Measurements from ENCODE around the gene ZNF423.

ZNF423 gene

GRCh38 chr16:49716339-49716934, 139.5 kb downstream of the ZNF423 start:
- no peak for DNase-seq

DNA sequence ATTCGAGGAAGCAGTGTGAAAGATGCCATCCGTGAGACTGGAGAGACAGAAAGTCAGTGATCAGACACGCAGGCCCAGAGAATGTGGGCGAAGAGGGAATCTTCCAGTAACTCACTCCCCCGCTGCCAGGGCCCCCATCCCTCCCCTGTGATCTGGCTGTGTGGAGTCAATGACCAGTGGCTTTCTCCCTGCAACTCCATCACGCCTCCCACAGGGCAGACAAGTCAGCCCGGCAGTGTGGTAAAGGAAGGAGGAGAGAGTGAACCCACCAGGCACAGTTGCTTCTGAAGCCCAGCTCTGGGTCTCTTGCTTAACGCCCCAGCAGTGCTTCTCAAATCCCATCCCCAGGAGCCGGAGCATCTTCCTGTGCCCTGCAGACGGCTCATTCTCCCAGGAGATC, 142.1 kb downstream of the ZNF423 start:
- DNase-seq = no peak

DNA sequence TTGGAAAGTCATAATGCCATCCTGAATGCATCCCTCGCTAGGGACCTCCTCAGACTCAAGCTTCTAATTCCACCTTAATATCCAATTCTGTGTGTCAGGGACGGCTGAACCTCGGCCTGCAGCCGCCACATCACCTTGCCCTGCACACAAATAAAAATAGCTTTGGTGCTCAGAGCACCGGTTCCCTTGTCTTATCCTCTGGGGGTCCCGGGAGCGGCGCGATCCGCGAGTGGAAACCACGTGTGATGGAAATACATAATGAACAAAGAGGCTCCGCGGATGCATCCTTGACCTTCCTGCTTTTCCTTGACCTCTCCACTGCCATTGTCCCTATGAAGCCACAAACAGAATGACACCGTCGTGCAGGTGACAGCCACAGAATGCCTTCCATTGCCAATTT, 143.4 kb downstream of the ZNF423 start:
- no peak for DNase-seq

- no peak for DNase-seq
Measured at GRCh38 chr16:49712106-49712505, 143.8 kb downstream of the ZNF423 start.

GRCh38 chr16:49709057-49709456, 146.9 kb downstream of the ZNF423 start:
- DNase-seq = no peak

DNA sequence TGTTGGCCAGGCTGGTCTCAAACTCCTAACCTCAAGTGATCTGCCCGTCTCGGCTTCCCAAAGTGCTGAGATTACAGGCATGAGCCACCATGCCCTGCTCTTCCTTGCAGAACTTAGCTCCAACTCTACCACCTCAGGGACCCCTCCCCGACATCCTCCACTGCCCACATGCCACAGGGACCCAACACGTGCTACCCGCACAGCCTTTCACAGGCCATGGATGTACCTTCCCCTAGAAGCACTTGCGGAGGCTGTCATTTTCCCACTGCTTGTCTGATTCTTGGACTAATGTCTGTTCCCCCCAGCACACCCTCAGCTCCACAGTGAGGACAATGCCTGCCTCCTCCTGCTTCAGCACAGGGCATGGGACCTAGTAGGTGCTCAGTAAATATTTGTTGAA, 147.4 kb downstream of the ZNF423 start:
- DNase-seq = no peak

GRCh38 chr16:49706620-49707355, 149.1 kb downstream of the ZNF423 start:
- no peak for DNase-seq

- DNase-seq = no peak
Measured at GRCh38 chr16:49704586-49705155, 151.2 kb downstream of the ZNF423 start.

- no peak for DNase-seq
Measured at GRCh38 chr16:49703483-49703882, 152.4 kb downstream of the ZNF423 start.

DNA sequence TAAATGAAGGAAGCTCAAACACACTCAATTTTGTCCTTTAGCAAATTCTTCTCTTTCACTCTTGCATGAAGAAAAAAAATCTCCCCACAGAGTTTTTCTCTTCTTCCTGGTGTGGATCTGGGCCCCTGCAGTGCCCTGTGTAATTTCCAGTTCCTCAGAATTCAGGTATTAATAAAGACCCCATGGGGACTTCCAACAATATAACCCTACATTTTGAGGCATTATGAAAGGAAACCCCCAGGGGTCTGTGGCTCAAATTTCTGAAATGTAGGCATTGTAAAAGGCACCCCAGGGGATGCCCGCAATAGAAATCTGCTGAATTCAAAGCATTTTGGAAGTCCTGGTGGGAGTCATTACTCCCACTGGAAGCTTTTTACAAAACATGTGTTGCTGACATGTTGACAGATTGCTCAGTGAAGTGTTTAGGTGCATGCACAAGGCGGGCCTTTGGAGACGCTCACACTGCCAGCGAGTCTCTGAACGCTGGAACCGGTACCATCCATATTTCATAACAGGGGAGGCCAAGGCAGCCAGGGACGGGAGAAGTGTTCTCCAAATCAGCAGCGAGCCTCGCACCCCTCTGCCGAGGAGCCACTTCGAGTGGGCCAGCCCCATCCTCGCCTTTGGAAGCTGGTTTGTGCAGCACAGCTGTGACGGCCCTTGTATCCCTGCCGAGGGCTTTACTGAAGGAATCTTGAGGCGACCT, 154.0 kb downstream of the ZNF423 start:
- DNase-seq = peak; percentile 95

GRCh38 chr16:49701065-49701685, 154.7 kb downstream of the ZNF423 start:
- peak; percentile 72 for DNase-seq

GRCh38 chr16:49700251-49701064, 155.5 kb downstream of the ZNF423 start:
- DNase-seq = peak; percentile 95

DNA sequence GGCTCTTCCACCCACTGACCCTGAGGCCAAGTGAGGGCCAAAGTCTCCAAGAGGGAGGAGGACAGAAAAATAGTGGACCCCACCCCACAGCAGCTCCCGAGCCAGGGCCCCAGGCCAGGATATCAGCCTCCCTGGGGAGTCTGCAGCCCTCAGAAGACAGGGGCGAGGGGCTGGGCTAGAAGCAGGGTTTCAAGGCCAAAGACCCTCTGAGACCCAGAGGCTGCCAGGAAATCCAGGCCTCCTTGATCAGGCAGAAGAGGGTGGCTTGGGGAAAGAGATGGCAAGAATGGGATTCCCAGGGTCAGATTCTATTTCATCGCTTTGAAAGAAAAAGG, 156.1 kb downstream of the ZNF423 start:
- no peak for DNase-seq

DNA sequence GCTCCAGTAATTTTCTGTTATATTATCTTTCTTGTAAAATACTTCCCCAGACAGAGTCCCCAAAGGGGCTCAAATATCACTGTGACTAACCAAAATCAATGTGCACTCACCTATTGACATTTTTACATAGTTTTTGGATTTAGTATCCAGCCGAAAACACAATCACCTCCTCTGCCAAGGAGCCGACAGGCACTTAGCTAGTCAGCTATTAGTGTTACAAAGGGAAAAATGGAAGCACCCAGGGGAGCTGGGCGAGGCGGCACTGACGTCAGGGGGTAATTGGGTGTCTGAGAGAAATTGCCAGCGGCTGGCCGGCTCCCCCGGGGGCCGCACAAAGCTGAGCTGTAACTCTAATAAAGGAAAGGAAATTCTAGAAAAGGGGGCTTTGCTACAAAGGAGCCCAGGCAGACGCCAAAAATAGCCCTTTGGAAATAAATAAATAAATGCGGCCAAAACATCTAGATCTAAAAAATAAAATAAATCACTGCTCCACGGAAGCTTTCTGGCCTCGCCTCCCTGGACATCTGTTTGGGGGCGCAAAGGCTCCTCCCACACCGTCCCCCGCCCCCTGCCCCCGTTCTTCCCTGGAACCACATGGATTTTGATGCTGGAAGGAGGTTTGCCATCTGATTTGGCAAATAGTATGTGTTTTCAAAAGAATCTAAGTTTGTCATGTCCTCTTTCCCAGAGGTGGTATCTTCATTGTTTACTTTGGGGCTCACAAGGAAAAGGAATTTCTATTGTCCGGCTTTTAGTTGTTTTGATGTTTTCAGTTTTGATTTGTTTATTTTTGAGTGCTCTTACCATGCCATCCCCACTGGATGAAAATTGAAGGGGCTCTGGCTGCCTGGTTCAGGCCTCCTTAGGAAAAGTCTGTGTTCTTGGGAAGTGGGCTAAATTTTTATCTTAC, 156.7 kb downstream of the ZNF423 start:
- DNase-seq = peak; percentile 86

DNA sequence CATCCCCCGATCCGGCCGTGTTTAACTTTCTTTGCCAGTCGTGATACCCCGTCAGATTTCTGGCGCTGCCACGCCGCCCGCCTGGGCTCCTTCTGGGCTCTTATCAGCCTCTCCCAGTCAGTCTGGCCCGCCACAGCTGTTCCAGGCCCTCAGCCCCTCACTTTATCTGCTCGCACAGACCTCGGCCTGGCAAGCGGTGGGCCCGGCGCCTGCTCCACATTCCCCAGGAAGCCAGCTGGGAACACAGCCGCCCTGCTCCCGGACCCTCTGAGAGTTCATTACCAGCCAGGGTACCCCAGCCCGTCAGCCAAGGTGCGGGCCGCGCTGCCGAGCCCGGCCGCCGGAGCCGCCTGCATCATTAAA, 157.5 kb downstream of the ZNF423 start:
- peak; percentile 71 for DNase-seq

DNA sequence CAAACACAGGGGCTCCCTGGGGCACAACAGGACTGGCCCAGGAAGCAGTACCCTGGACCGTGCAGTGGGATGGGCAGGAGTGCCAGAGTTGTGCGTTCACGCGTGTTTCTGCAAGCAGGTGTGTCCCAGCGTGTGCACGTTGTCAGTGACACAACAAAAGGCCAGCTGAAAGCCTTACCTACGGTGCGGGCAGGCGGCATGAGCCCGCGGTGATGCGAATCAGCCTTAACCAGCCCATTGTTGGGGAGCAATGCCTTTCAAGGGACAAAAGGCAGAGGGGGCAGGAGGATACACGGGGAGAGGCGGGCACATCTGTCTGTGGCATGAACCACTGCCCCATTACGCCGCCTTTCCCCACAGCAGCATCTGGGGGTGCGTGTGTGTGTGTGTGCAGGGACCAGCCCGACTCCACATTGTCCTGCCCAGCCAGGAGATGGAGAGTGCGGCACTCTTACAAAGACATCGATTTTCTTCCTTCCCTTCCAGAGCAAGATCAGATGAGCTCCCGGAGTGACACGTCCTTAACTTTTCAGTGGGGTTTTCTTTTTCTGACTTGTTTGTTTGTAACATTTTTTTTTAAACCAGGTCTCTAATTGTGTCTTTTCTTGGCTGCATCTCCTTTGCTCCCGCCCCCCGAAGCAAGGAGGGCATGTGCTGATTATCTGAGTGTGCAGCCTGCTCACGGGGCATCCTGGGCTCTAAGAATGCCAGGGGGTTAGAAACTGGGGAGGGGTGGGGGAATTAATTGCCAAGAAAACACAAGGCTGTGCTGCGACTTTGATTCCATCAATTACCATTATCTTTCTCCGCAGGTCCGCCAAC, 158.1 kb downstream of the ZNF423 start:
- no peak for DNase-seq

DNA sequence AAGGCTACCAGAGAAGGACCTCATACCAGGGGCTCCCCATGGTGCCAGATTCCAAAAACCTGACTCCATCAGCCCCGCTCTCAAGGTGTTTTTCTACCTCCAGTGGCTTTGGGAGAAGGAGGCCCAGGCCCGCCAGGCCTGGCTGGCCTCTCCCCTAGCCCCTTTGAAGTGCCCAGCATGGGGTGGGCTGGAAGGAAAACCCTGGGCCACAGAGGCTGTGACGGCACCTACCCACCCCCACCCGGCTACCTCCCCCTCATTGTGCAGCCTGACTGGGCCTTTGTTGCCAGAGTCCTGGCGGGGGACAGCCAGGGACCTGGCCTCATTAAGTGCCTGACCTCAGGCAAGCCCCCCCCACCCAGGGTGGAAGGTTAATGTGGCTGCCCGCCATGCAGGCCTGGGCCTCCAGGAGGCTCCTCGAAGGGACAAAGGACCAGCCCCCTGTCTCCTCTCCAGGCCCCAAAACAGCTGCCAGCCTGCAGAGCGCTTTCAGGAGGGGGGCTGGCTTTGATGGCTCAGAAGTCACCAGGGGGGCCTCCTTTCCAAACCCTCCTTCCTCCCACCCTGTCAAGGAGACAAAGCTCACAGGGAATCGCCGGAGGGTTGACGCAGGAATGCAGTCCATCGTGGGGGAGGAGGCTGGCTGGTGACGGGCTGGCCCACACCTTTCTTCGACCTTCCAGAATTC, 159.4 kb downstream of the ZNF423 start:
- DNase-seq = no peak

GRCh38 chr16:49695782-49696413, 160.0 kb downstream of the ZNF423 start:
- no peak for DNase-seq

DNA sequence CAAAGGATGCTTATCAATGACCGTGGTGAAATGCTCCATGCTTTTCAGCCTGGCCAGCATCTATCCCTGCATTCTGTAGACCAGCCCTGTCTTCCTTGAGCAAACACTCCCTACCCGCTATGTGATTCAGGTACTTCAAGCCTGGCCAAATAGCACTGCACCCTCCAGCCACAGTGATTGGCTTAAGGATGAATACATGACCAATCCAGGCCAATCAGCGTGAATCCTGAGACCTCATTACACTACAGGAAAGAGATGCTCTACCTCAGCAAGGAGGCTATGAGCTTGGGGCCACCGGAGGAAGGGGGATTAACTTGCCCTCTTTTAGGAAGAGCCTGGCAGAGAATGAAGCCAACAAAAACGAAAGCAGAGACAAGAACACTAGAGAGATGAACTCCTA, 162.5 kb downstream of the ZNF423 start:
- no peak for DNase-seq

GRCh38 chr16:49690778-49691177, 165.1 kb downstream of the ZNF423 start:
- DNase-seq = no peak

Measured in NCI-H2171 treated with DMSO at 0.1 percent for 48 hours (cell line).